MCF 10A (cell line): ENCODE measurements around the gene ADGRL1. TPM values are rescaled to one million over a fixed set of nuclear protein-coding genes. Genes with fewer than 3 reads are reported as not detected.
A peak's percentile ranks its signal among the peaks of the same experiment; 100 is the strongest.
"Not testable (repeated sequence)": the region's sequence is repeated elsewhere in the genome, so short reads cannot be mapped to it uniquely, and the experiment has no call there.

Experiments used
- BruUV-seq: library from RNA; stranded (reverse); fragments of 400-500 nt; replicated peaks from 2 replicates; lab custom pipeline; 2021; lab: Mats Ljungman, UMichigan
- CTCF ChIA-PET: fragments of 300-600 bp; sonication (Branson Sonifier 250); formaldehyde crosslinking; extraction: SDS; loops from one replicate; lab custom pipeline; 2021; ENCODE audit warnings: antibody characterized with exemption, inconsistent platforms; lab: Yijun Ruan, JAX
- POLR2A ChIA-PET: fragments of 300-600, 350-650 bp; sonication (Branson Sonifier 250); formaldehyde crosslinking; extraction: SDS; loops from one replicate; lab custom pipeline; 2020; ENCODE audit warnings: antibody characterized with exemption, inconsistent platforms; lab: Yijun Ruan, JAX
- DNase-seq: peaks from one replicate; pipeline ENCODE4 v3.0.0-alpha.2; 2018; ENCODE audit not compliant: unreplicated experiment
- H3K27ac Mint-ChIP-seq: one replicate; pipeline ENCODE4 v1.8.0; 2022; ENCODE audit warnings: mild to moderate bottlenecking, low read depth, mixed read lengths; ENCODE audit not compliant: unreplicated experiment
- H3K27me3 Mint-ChIP-seq: one replicate; pipeline ENCODE4 v1.8.0; 2022; ENCODE audit warnings: mixed read lengths; ENCODE audit not compliant: insufficient read depth, unreplicated experiment
- H3K36me3 Mint-ChIP-seq: one replicate; pipeline ENCODE4 v1.8.0; 2022; ENCODE audit warnings: mild to moderate bottlenecking, moderate library complexity, mixed read lengths; ENCODE audit not compliant: insufficient read depth, unreplicated experiment
- H3K4me1 Mint-ChIP-seq: one replicate; pipeline ENCODE4 v1.8.0; 2022; ENCODE audit warnings: mixed read lengths; ENCODE audit not compliant: insufficient read depth, unreplicated experiment
- H3K4me3 Mint-ChIP-seq: one replicate; pipeline ENCODE4 v1.8.0; 2022; ENCODE audit warnings: mild to moderate bottlenecking, moderate library complexity, mixed read lengths; ENCODE audit not compliant: unreplicated experiment
- H3K9me3 Mint-ChIP-seq: one replicate; pipeline ENCODE4 v1.8.0; 2022; ENCODE audit warnings: mixed read lengths; ENCODE audit not compliant: unreplicated experiment
- CTCF ChIP-seq: fragments of 200-600 bp; IDR thresholded peaks from one replicate; pipeline ENCODE4 v1.8.0; 2022; ENCODE audit warnings: antibody characterized with exemption, mild to moderate bottlenecking; ENCODE audit not compliant: unreplicated experiment
- intact Hi-C: fragments of 100-400 bp; cut with micrococcal nuclease; formaldehyde crosslinking; loops from 2 replicates; pipeline ENCODE4 v1.14.1; 2022
- total RNA-seq: library from RNA; stranded (reverse); gene quantifications from 2 replicates; pipeline ENCODE4 v1.2.3, GENCODE V29; 2022

Gene ADGRL1
- total RNA-seq, 1 experiment from 2014 or later, result 15.9 TPM

GRCh38 chr19:14197882-14198281 is 8.1 kb downstream of the ADGRL1 start:
- POLR2A ChIA-PET, result no interaction called here
- H3K27ac Mint-ChIP-seq, result no peak overlapping the region
- H3K27me3 Mint-ChIP-seq, result no peaks in the 10 kb centered on the region
- no TSS peak for BruUV-seq
- H3K36me3 Mint-ChIP-seq, result no peaks in the 10 kb centered on the region
- TF ChIP-seq CTCF, result no peak
- intact Hi-C loops, result no loop called here
- H3K9me3 Mint-ChIP-seq, result no peaks in the 10 kb centered on the region
- no peak overlapping the region for H3K4me3 Mint-ChIP-seq
- DNase-seq, result no peak
- peaks cover 11% of the 10 kb centered on the region for H3K4me1 Mint-ChIP-seq
- CTCF ChIA-PET, result interaction anchor here (1.8 kb wide), 1 partner anchor 150 kb away, joined by 8 read pairs; no protein-coding TSS in a partner anchor

- CTCF ChIA-PET, result interaction anchor here (0.7 to 1.8 kb wide), 4 partner anchors 60 to 490 kb away, joined by 3 to 8 read pairs (median 4); partner anchors contain the start of gene ASF1B
- peaks cover 11% of the 10 kb centered on the region for H3K4me1 Mint-ChIP-seq
- DNase-seq, H3K27me3 Mint-ChIP-seq, intact Hi-C loops, POLR2A ChIA-PET, H3K27ac Mint-ChIP-seq, H3K36me3 Mint-ChIP-seq, H3K4me3 Mint-ChIP-seq, H3K9me3 Mint-ChIP-seq, BruUV-seq: not testable (repeated sequence)
These were observed 8.7 kb downstream of the ADGRL1 start for GRCh38 chr19:14197288-14197687.

GRCh38 chr19:14196105-14196504 is 9.9 kb downstream of the ADGRL1 start:
- H3K9me3 Mint-ChIP-seq, intact Hi-C loops, BruUV-seq, H3K27me3 Mint-ChIP-seq, POLR2A ChIA-PET, H3K4me3 Mint-ChIP-seq, H3K36me3 Mint-ChIP-seq, H3K27ac Mint-ChIP-seq: not testable (repeated sequence)
- peaks cover 11% of the 10 kb centered on the region for H3K4me1 Mint-ChIP-seq
- DNase-seq, result peak; percentile 72
- TF ChIP-seq CTCF, result peak; percentile 73
- CTCF ChIA-PET, result interaction anchor here (0.9 to 4.6 kb wide), 6 partner anchors 9 to 491 kb away, joined by 3 to 38 read pairs (median 4); partner anchors contain the start of gene ASF1B

- H3K36me3 Mint-ChIP-seq, BruUV-seq, H3K27me3 Mint-ChIP-seq, intact Hi-C loops, DNase-seq, H3K4me3 Mint-ChIP-seq, H3K27ac Mint-ChIP-seq, POLR2A ChIA-PET, H3K9me3 Mint-ChIP-seq: not testable (repeated sequence)
- peaks cover 11% of the 10 kb centered on the region for H3K4me1 Mint-ChIP-seq
- CTCF ChIA-PET, result interaction anchor here (0.6 to 4.6 kb wide), 4 partner anchors 8 to 1144 kb away, joined by 3 to 38 read pairs (median 4); no protein-coding TSS in a partner anchor
These were observed 10.8 kb downstream of the ADGRL1 start for GRCh38 chr19:14195216-14195615.

GRCh38 chr19:14189415-14189814 is 16.6 kb downstream of the ADGRL1 start:
- TF ChIP-seq CTCF, result no peak
- H3K9me3 Mint-ChIP-seq, result no peaks in the 10 kb centered on the region
- H3K36me3 Mint-ChIP-seq, result no peaks in the 10 kb centered on the region
- intact Hi-C loops, result no loop called here
- ChIA-PET POLR2A (no interaction called here), CTCF (interaction anchor here (0.5 to 1.9 kb wide), 5 partner anchors 10 to 593 kb away, joined by 3 to 6 read pairs (median 3); partner anchors contain the start of gene ASF1B)
- DNase-seq, result no peak
- H3K4me3 Mint-ChIP-seq, result no peak overlapping the region
- no TSS peak for BruUV-seq
- H3K27me3 Mint-ChIP-seq, result no peaks in the 10 kb centered on the region
- no peaks in the 10 kb centered on the region for H3K4me1 Mint-ChIP-seq
- H3K27ac Mint-ChIP-seq, result no peak overlapping the region

- CTCF ChIA-PET, H3K4me1 Mint-ChIP-seq, H3K27ac Mint-ChIP-seq, H3K9me3 Mint-ChIP-seq, BruUV-seq, H3K27me3 Mint-ChIP-seq, intact Hi-C loops, DNase-seq, H3K36me3 Mint-ChIP-seq, H3K4me3 Mint-ChIP-seq: not testable (repeated sequence)
- POLR2A ChIA-PET, result interaction anchor here (1.3 kb wide), 1 partner anchor 14 kb away, joined by 4 read pairs; no protein-coding TSS in a partner anchor
These were observed 17.9 kb downstream of the ADGRL1 start for GRCh38 chr19:14188086-14188485.
